ENCODE data around the gene TAF1D. TPM values are rescaled to one million over a fixed set of nuclear protein-coding genes. Genes with fewer than 3 reads are reported as not detected.
A peak's percentile ranks its signal among the peaks of the same experiment; 100 is the strongest.
"Not testable (repeated sequence)": the region's sequence is repeated elsewhere in the genome, so short reads cannot be mapped to it uniquely, and the experiment has no call there.

The TAF1D gene
- total RNA-seq, 3 donors from 2014 or later, result 64.7 to 85.2 (median 84.0) TPM

GRCh38 chr11:93775289-93775688, 34.0 kb upstream of the TAF1D start:
- TF ChIP-seq CTCF (IDR thresholded peaks at IDR 0.05), result no peak
- Histone ChIP-seq H3K4me3 (no peak overlapping the region), H3K4me1 (ENCODE audit: low read depth) (no peaks in the 10 kb centered on the region), H3K9me3 (no peaks in the 10 kb centered on the region), H3K36me3 (ENCODE audit: low read depth) (no peaks in the 10 kb centered on the region)
- DNase-seq (peak in 1 of 3 donors; percentile 16), ATAC-seq (no peak)
- intact Hi-C loops (cut with DNase I, micrococcal nuclease), result no loop called here

GRCh38 chr11:93774560-93774959, 33.3 kb upstream of the TAF1D start:
- H3K4me1 ChIP-seq (ENCODE audit: low read depth); DNase-seq; intact Hi-C loops (cut with DNase I, micrococcal nuclease); H3K9me3 ChIP-seq; ATAC-seq; H3K4me3 ChIP-seq; H3K36me3 ChIP-seq (ENCODE audit: low read depth): not testable (repeated sequence)

- DNase-seq (no peak), ATAC-seq (no peak)
- Histone ChIP-seq H3K9me3 (no peaks in the 10 kb centered on the region), H3K4me1 (ENCODE audit: low read depth) (no peaks in the 10 kb centered on the region), H3K36me3 (ENCODE audit: low read depth) (no peaks in the 10 kb centered on the region), H3K4me3 (no peak overlapping the region)
- intact Hi-C loops (cut with DNase I, micrococcal nuclease), result no loop called here
- no peak for TF ChIP-seq CTCF (IDR thresholded peaks at IDR 0.05)
Measured at GRCh38 chr11:93773601-93774200, 32.4 kb upstream of the TAF1D start.

GRCh38 chr11:93773045-93773477, 31.8 kb upstream of the TAF1D start:
- Histone ChIP-seq H3K4me1 (ENCODE audit: low read depth) (no peaks in the 10 kb centered on the region), H3K9me3 (no peaks in the 10 kb centered on the region), H3K4me3 (no peak overlapping the region), H3K36me3 (ENCODE audit: low read depth) (no peaks in the 10 kb centered on the region)
- ATAC-seq (no peak), DNase-seq (no peak)
- intact Hi-C loops (cut with DNase I, micrococcal nuclease), result no loop called here
- TF ChIP-seq CTCF (IDR thresholded peaks at IDR 0.05), result no peak

GRCh38 chr11:93772123-93772522, 30.8 kb upstream of the TAF1D start:
- DNase-seq (no peak), ATAC-seq (no peak)
- H3K9me3 ChIP-seq, result no peaks in the 10 kb centered on the region
- no peaks in the 10 kb centered on the region for H3K4me1 ChIP-seq (ENCODE audit: low read depth)
- TF ChIP-seq CTCF (IDR thresholded peaks at IDR 0.05), result no peak
- intact Hi-C loops (cut with DNase I, micrococcal nuclease), result no loop called here
- H3K4me3 ChIP-seq, result no peak overlapping the region
- H3K36me3 ChIP-seq (ENCODE audit: low read depth), result no peaks in the 10 kb centered on the region

- Histone ChIP-seq H3K4me1 (ENCODE audit: low read depth) (no peaks in the 10 kb centered on the region), H3K9me3 (no peaks in the 10 kb centered on the region), H3K4me3 (no peak overlapping the region), H3K36me3 (ENCODE audit: low read depth) (no peaks in the 10 kb centered on the region)
- intact Hi-C loops (cut with DNase I, micrococcal nuclease), result no loop called here
- ATAC-seq (no peak), DNase-seq (no peak)
- no peak for TF ChIP-seq CTCF (IDR thresholded peaks at IDR 0.05)
Measured at GRCh38 chr11:93770160-93770559, 28.9 kb upstream of the TAF1D start.
